DND-41 (cell line): Measurements from ENCODE around the gene CDK1.

ENCODE experiments used
- EZH2 ChIP-seq: IDR thresholded peaks from 3 replicates; pipeline ENCODE4 v1.6.1; 2012; ENCODE audit warnings: borderline replicate concordance, low read depth, mild to moderate bottlenecking, moderate library complexity, low read length, inconsistent platforms; ENCODE audit not compliant: severe bottlenecking
- TF ChIP-seq, protein P1 (sequence below): IDR thresholded peaks from 2 replicates; pipeline ENCODE4 v1.5.1; 2012; ENCODE audit warnings: borderline replicate concordance, low read length, moderate library complexity, mild to moderate bottlenecking; ENCODE audit not compliant: poor library complexity, severe bottlenecking; ENCODE audit errors: extremely low read depth

DNA sequence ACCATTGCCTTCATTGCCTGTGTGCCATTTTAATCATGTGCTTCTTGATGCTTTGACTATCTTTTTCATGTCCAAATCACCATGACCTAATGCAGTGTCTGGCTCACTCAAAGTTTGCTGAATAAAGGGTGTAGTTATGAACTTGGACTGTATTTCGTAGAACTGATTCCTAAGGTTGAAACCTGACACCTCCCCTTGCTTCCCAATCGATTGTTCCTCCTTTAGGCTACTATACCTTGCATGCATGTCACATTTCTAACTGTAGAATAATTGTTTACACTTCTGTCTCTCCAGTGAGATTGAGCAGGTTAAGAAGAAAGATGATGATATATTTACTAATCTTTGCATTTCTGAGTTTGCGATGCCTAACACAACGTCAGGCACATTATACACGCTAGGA, 41.0 kb upstream of the CDK1 start:
- TF ChIP-seq, protein P1, sequence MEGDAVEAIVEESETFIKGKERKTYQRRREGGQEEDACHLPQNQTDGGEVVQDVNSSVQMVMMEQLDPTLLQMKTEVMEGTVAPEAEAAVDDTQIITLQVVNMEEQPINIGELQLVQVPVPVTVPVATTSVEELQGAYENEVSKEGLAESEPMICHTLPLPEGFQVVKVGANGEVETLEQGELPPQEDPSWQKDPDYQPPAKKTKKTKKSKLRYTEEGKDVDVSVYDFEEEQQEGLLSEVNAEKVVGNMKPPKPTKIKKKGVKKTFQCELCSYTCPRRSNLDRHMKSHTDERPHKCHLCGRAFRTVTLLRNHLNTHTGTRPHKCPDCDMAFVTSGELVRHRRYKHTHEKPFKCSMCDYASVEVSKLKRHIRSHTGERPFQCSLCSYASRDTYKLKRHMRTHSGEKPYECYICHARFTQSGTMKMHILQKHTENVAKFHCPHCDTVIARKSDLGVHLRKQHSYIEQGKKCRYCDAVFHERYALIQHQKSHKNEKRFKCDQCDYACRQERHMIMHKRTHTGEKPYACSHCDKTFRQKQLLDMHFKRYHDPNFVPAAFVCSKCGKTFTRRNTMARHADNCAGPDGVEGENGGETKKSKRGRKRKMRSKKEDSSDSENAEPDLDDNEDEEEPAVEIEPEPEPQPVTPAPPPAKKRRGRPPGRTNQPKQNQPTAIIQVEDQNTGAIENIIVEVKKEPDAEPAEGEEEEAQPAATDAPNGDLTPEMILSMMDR: no peak
- TF ChIP-seq EZH2: no peak
